Duodenal mucosa (tissue), 2 donors: ENCODE results near the gene SMYD2.

Experiments used
- H3K27ac ChIP-seq: one replicate; pipeline ENCODE4 v1.7.0; 2013; ENCODE audit warnings: low read depth, low read length
- H3K27me3 ChIP-seq, 2 donors: one replicate each; pipeline ENCODE4 v1.7.0; 2013; ENCODE audit warnings: low read length in 2 of 2, control low read depth in 1 of 2; ENCODE audit not compliant: insufficient read depth in 2 of 2, control insufficient read depth in 1 of 2
- H3K36me3 ChIP-seq, 2 donors: one replicate each; pipeline ENCODE4 v1.7.0; 2013; ENCODE audit warnings: low read length in 2 of 2, control low read depth in 1 of 2; ENCODE audit not compliant: insufficient read depth in 2 of 2, control insufficient read depth in 1 of 2
- H3K4me1 ChIP-seq, 2 donors: one replicate each; pipeline ENCODE4 v1.7.0; 2013; ENCODE audit warnings: low read length in 2 of 2, control low read depth in 1 of 2; ENCODE audit not compliant: insufficient read depth in 2 of 2, control insufficient read depth in 1 of 2
- H3K4me3 ChIP-seq, 2 donors: one replicate each; pipeline ENCODE4 v1.7.0; 2013; ENCODE audit warnings: low read length in 2 of 2, low read depth in 1 of 2
- H3K9ac ChIP-seq, 2 donors: one replicate each; pipeline ENCODE4 v1.7.0; 2013; ENCODE audit warnings: low read length in 2 of 2, low read depth in 1 of 2
- H3K9me3 ChIP-seq, 2 donors: one replicate each; pipeline ENCODE4 v1.7.0; 2013; ENCODE audit warnings: low read length in 2 of 2, control low read depth in 1 of 2; ENCODE audit not compliant: control insufficient read depth in 1 of 2

The SMYD2 gene

DNA sequence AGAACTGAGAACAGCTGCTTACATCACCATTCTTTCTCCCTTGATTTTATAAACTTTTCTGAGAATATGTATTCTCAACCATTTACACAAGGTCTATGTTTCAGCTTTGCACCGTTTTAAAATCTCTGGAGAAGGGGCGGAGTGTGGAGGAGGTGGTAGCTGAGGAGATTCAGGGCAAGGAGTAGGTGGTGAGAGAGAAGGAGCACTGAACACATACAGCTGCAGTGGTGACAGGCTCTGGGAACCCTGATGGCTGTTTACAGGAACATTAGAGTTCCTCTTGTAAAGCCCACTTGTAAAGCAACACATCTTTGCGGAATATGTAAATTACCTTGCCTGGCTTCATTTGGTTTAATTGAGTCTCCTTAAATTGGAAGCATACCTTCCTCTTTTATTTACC lies 89.7 kb downstream of the SMYD2 start:
- no peak overlapping the region for H3K27ac ChIP-seq
- no peaks in the 10 kb centered on the region for H3K36me3 ChIP-seq
- H3K27me3 ChIP-seq: no peaks in the 10 kb centered on the region
- no peak overlapping the region for H3K4me3 ChIP-seq
- H3K4me1 ChIP-seq: no peaks in the 10 kb centered on the region
- H3K9me3 ChIP-seq: no peaks in the 10 kb centered on the region
- no peak overlapping the region for H3K9ac ChIP-seq

- no peaks in the 10 kb centered on the region for H3K27me3 ChIP-seq
- H3K4me1 ChIP-seq: no peaks in the 10 kb centered on the region
- no peak overlapping the region for H3K27ac ChIP-seq
- no peak overlapping the region for H3K9ac ChIP-seq
- no peak overlapping the region for H3K4me3 ChIP-seq
- no peaks in the 10 kb centered on the region for H3K9me3 ChIP-seq
- H3K36me3 ChIP-seq: no peaks in the 10 kb centered on the region
These were observed 91.1 kb downstream of the SMYD2 start for GRCh38 chr1:214372092-214372491.

- Histone ChIP-seq H3K27me3 (no peaks in the 10 kb centered on the region), H3K9ac (no peak overlapping the region), H3K9me3 (no peaks in the 10 kb centered on the region), H3K4me1 (no peaks in the 10 kb centered on the region), H3K4me3 (no peak overlapping the region), H3K27ac (no peak overlapping the region), H3K36me3 (no peaks in the 10 kb centered on the region)
These were observed 96.5 kb downstream of the SMYD2 start for GRCh38 chr1:214377485-214377884.

- Histone ChIP-seq H3K4me1 (no peaks in the 10 kb centered on the region), H3K9ac (no peak overlapping the region), H3K9me3 (no peaks in the 10 kb centered on the region), H3K4me3 (no peak overlapping the region), H3K27ac (no peak overlapping the region), H3K36me3 (peaks cover 2 to 3% of the 10 kb centered on the region in 2 donors), H3K27me3 (no peaks in the 10 kb centered on the region)
These were observed 96.9 kb downstream of the SMYD2 start for GRCh38 chr1:214377886-214378285.

GRCh38 chr1:214378492-214378891 lies 97.5 kb downstream of the SMYD2 start:
- no peak overlapping the region for H3K9ac ChIP-seq
- no peaks in the 10 kb centered on the region for H3K27me3 ChIP-seq
- no peak overlapping the region for H3K4me3 ChIP-seq
- H3K9me3 ChIP-seq: no peaks in the 10 kb centered on the region
- H3K27ac ChIP-seq: no peak overlapping the region
- H3K36me3 ChIP-seq: peaks cover 8% of the 10 kb centered on the region in 2 donors
- H3K4me1 ChIP-seq: no peaks in the 10 kb centered on the region

GRCh38 chr1:214379236-214379970 lies 98.4 kb downstream of the SMYD2 start:
- peaks cover 8 to 9% of the 10 kb centered on the region in 2 donors for H3K36me3 ChIP-seq
- no peak overlapping the region for H3K27ac ChIP-seq
- no peaks in the 10 kb centered on the region for H3K9me3 ChIP-seq
- H3K4me3 ChIP-seq: no peak overlapping the region
- no peak overlapping the region for H3K9ac ChIP-seq
- no peaks in the 10 kb centered on the region for H3K4me1 ChIP-seq
- no peaks in the 10 kb centered on the region for H3K27me3 ChIP-seq

DNA sequence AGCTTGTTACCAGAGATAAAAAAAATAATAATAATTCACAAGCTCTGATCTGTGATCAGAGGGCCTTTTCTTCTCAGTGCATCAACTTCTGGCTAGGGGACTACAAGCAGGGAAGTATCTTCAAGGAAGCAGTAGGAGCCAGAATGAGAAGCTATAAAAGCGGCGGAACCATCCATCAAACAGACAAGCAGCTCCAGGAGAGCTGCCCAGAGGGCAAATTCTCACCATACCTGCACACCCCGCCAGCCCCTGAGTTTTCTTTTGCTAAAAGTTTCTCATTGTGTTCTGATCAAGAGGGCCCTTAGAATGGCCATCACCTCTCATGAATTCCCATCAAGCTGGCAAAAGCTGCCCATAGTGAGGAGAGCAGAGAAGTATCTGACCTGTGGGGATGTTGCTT lies 99.4 kb downstream of the SMYD2 start:
- Histone ChIP-seq H3K9me3 (no peaks in the 10 kb centered on the region), H3K27me3 (no peaks in the 10 kb centered on the region), H3K9ac (no peak overlapping the region), H3K4me1 (no peaks in the 10 kb centered on the region), H3K27ac (no peak overlapping the region), H3K4me3 (no peak overlapping the region), H3K36me3 (peaks cover 8 to 9% of the 10 kb centered on the region in 2 donors)

DNA sequence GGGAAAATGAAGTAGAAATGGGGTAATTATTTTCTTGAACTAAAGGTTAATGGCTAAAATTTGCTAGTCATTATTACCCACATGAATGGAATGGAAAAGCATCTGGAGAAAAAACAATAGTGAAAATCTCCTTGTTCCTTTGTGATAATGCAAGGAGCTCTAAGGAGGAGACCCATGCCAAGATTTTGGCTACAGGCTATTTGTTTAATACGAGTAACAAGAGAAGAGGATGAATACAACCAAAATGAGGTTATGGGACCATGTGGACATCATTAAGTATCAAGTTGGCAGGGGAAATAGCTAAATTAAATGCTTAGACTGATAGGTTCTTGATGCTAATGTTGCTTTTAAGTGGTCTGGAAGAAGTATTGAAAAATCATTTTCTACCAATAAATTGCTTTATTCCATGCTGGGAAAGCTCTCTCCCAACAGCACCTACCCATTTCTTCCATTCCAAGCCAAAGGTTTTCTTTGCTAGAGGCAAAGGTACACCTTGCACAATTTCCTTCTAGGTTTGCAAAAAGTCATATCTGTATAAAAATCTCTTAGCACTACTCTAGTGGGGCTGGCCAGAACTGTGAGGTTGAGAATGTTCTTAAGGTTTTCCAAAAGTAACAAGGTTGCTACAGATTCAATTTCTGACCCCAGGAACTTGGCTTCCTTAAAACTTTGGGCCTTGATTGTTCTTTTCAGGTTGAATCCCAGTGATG lies 100.2 kb downstream of the SMYD2 start:
- Histone ChIP-seq H3K9me3 (no peaks in the 10 kb centered on the region), H3K9ac (no peak overlapping the region), H3K4me1 (no peaks in the 10 kb centered on the region), H3K27ac (no peak overlapping the region), H3K4me3 (no peak overlapping the region), H3K36me3 (peaks cover 8 to 9% of the 10 kb centered on the region in 2 donors), H3K27me3 (no peaks in the 10 kb centered on the region)

GRCh38 chr1:214383381-214384372 lies 102.7 kb downstream of the SMYD2 start:
- no peak overlapping the region for H3K4me3 ChIP-seq
- no peak overlapping the region for H3K9ac ChIP-seq
- no peaks in the 10 kb centered on the region for H3K4me1 ChIP-seq
- H3K27me3 ChIP-seq: no peaks in the 10 kb centered on the region
- H3K9me3 ChIP-seq: no peaks in the 10 kb centered on the region
- H3K27ac ChIP-seq: no peak overlapping the region
- peaks cover 8 to 9% of the 10 kb centered on the region in 2 donors for H3K36me3 ChIP-seq
